Measurements from ENCODE around the gene ZNF687. TPM values are rescaled to one million over a fixed set of nuclear protein-coding genes. Genes with fewer than 3 reads are reported as not detected.

Gene ZNF687
- total RNA-seq, 2 experiments from 2014 or later: 35.5 to 37.0 TPM

- no peaks in the 10 kb centered on the region for H3K9me3 Mint-ChIP-seq
- peaks cover 18% of the 10 kb centered on the region for H3K4me1 Mint-ChIP-seq
- no peak overlapping the region for H3K4me3 Mint-ChIP-seq
- H3K27me3 Mint-ChIP-seq: no peaks in the 10 kb centered on the region
- POLR2A ChIA-PET: no interaction called here
- no peak overlapping the region for H3K27ac Mint-ChIP-seq
- ATAC-seq (ENCODE audit: low read depth) (no peak), DNase-seq (no peak)
- peaks cover 4% of the 10 kb centered on the region for H3K36me3 Mint-ChIP-seq
Observed at GRCh38 chr1:151287341-151287699, 5.2 kb downstream of the ZNF687 start.

- H3K4me3 Mint-ChIP-seq: no peak overlapping the region
- no peaks in the 10 kb centered on the region for H3K9me3 Mint-ChIP-seq
- H3K27ac Mint-ChIP-seq: no peak overlapping the region
- POLR2A ChIA-PET: no interaction called here
- DNase-seq (no peak), ATAC-seq (ENCODE audit: low read depth) (no peak)
- H3K27me3 Mint-ChIP-seq: no peaks in the 10 kb centered on the region
- H3K4me1 Mint-ChIP-seq: peaks cover 18% of the 10 kb centered on the region
- peaks cover 6% of the 10 kb centered on the region for H3K36me3 Mint-ChIP-seq
Observed at GRCh38 chr1:151287767-151288500, 5.8 kb downstream of the ZNF687 start.

DNA sequence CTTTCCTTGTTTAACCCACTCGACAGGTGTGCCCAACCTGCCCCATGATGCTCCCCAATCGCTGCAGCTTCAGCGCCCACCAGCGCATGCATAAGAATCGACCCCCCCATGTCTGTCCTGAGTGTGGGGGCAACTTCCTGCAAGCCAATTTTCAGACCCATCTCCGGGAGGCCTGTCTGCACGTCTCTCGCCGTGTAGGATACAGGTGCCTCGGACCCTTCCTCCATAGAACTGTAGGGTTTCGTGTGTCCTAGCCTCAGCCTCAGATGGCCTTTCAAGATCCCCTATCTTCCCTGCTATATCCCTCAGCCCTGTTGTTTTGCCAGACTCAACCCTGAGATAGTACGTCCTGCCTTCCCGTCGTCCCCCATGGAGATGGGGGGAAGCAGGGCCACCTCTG is 6.4 kb downstream of the ZNF687 start:
- Mint-ChIP-seq H3K4me1 (peaks cover 13% of the 10 kb centered on the region), H3K4me3 (no peak overlapping the region), H3K36me3 (peaks cover 6% of the 10 kb centered on the region), H3K27ac (peak overlapping the region; percentile 2), H3K9me3 (no peaks in the 10 kb centered on the region), H3K27me3 (no peaks in the 10 kb centered on the region)
- no peak for DNase-seq
- POLR2A ChIA-PET: no interaction called here
- no peak for ATAC-seq (ENCODE audit: low read depth)

GRCh38 chr1:151289080-151289935 is 7.2 kb downstream of the ZNF687 start:
- Mint-ChIP-seq H3K27ac (peak overlapping the region; percentile 42), H3K4me1 (peaks cover 5% of the 10 kb centered on the region), H3K36me3 (peaks cover 11% of the 10 kb centered on the region), H3K4me3 (no peak overlapping the region), H3K9me3 (no peaks in the 10 kb centered on the region), H3K27me3 (no peaks in the 10 kb centered on the region)
- no peak for ATAC-seq (ENCODE audit: low read depth)
- POLR2A ChIA-PET: interaction anchor here (0.6 kb wide), 1 partner anchor 620 kb away, joined by 3 read pairs; no protein-coding TSS in a partner anchor
- DNase-seq: no peak

- Mint-ChIP-seq H3K27ac (no peak overlapping the region), H3K36me3 (peaks cover 11% of the 10 kb centered on the region), H3K4me3 (no peak overlapping the region), H3K27me3 (no peaks in the 10 kb centered on the region), H3K4me1 (peaks cover 2% of the 10 kb centered on the region), H3K9me3 (no peaks in the 10 kb centered on the region)
- no peak for DNase-seq
- POLR2A ChIA-PET: interaction anchor here (0.6 kb wide), 1 partner anchor 619 kb away, joined by 3 read pairs; no protein-coding TSS in a partner anchor
- no peak for ATAC-seq (ENCODE audit: low read depth)
Observed at GRCh38 chr1:151289991-151290708, 8.1 kb downstream of the ZNF687 start.

- POLR2A ChIA-PET: no interaction called here
- Mint-ChIP-seq H3K27me3 (no peaks in the 10 kb centered on the region), H3K9me3 (no peaks in the 10 kb centered on the region), H3K36me3 (peaks cover 12% of the 10 kb centered on the region), H3K27ac (no peak overlapping the region), H3K4me1 (peaks cover 2% of the 10 kb centered on the region), H3K4me3 (no peak overlapping the region)
- no peak for DNase-seq
- ATAC-seq (ENCODE audit: low read depth): no peak
Observed at GRCh38 chr1:151290709-151291303, 8.7 kb downstream of the ZNF687 start.

GRCh38 chr1:151292207-151293030 is 10.3 kb downstream of the ZNF687 start:
- ATAC-seq (ENCODE audit: low read depth) (no peak), DNase-seq (no peak)
- Mint-ChIP-seq H3K27ac (peak overlapping the region; percentile 43), H3K27me3 (no peaks in the 10 kb centered on the region), H3K4me1 (peaks cover 2% of the 10 kb centered on the region), H3K4me3 (no peak overlapping the region), H3K9me3 (no peaks in the 10 kb centered on the region), H3K36me3 (peaks cover 10% of the 10 kb centered on the region)
- POLR2A ChIA-PET: interaction anchor here (0.8 to 5.0 kb wide), 4 partner anchors 8 to 106 kb away, joined by 3 to 22 read pairs (median 4); partner anchors contain the start of gene ZNF687

GRCh38 chr1:151293093-151293492 is 11.0 kb downstream of the ZNF687 start:
- peak; percentile 11 for ATAC-seq (ENCODE audit: low read depth)
- H3K27me3 Mint-ChIP-seq: no peaks in the 10 kb centered on the region
- no peaks in the 10 kb centered on the region for H3K9me3 Mint-ChIP-seq
- POLR2A ChIA-PET: interaction anchor here (1.8 to 5.0 kb wide), 3 partner anchors 9 to 46 kb away, joined by 4 to 22 read pairs (median 6); no protein-coding TSS in a partner anchor
- DNase-seq: no peak
- peaks cover 2% of the 10 kb centered on the region for H3K4me1 Mint-ChIP-seq
- H3K4me3 Mint-ChIP-seq: no peak overlapping the region
- H3K27ac Mint-ChIP-seq: peak overlapping the region; percentile 60
- H3K36me3 Mint-ChIP-seq: peaks cover 12% of the 10 kb centered on the region

- peak overlapping the region; percentile 27 for H3K27ac Mint-ChIP-seq
- DNase-seq: no peak
- no peak for ATAC-seq (ENCODE audit: low read depth)
- H3K4me1 Mint-ChIP-seq: peaks cover 2% of the 10 kb centered on the region
- H3K4me3 Mint-ChIP-seq: no peak overlapping the region
- H3K27me3 Mint-ChIP-seq: no peaks in the 10 kb centered on the region
- POLR2A ChIA-PET: interaction anchor here (0.5 to 5.0 kb wide), 3 partner anchors 11 to 139 kb away, joined by 6 to 22 read pairs (median 6); no protein-coding TSS in a partner anchor
- H3K9me3 Mint-ChIP-seq: no peaks in the 10 kb centered on the region
- peaks cover 15% of the 10 kb centered on the region for H3K36me3 Mint-ChIP-seq
Observed at GRCh38 chr1:151294742-151295462, 12.8 kb downstream of the ZNF687 start.

DNA sequence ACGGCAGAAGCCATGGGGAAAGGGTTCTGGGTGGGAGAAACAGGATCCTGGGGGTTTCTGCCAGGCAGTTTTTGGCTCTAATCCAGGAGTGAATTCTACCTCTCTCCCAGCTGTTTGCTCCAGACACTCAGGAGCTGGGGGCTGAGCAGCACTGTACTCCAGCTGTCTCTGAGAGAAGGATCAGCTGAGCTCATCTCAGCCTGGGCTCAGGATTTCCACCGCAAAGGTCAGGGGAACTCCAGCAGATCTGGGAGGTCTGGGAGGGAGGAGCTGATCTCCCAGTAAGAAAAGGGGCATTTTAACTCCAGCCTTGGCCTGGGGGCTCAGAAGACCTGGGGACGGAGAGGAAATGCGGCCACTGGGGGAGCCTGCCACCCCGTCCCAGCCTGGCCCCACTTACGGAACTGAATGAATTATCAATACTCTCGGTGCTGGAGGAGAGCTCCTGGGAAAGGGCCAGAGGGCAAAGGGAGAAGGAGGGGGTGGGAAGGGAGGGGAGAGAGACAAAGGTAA is 27.8 kb downstream of the ZNF687 start:
- Mint-ChIP-seq H3K36me3 (peaks cover 29% of the 10 kb centered on the region), H3K27me3 (no peaks in the 10 kb centered on the region), H3K4me3 (no peak overlapping the region), H3K4me1 (peaks cover 19% of the 10 kb centered on the region), H3K27ac (no peak overlapping the region), H3K9me3 (no peaks in the 10 kb centered on the region)
- ATAC-seq (ENCODE audit: low read depth) (no peak), DNase-seq (no peak)
- POLR2A ChIA-PET: interaction anchor here (0.5 to 2.2 kb wide), 3 partner anchors 13 to 17 kb away, joined by 3 to 9 read pairs (median 3); partner anchors contain the start of gene PI4KB

DNA sequence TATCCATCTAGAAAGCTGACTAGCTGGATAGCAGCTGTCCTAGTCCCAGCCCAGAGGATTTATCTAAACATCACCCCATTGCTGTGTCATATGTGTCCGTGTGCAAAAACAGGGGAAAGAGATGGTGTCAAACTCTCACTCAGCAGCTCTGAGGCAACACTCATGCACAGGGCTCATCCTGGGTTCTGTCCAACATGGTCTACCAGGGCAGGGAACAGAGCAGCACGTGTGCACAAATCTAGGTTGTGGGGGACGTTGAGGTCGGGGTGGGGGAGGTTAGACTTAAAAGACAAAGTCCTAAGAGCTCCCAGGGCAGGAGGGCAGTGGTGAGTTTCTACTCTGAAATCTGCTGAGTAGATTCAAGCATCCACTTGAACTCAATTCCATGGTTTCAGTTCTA is 28.9 kb downstream of the ZNF687 start:
- POLR2A ChIA-PET: interaction anchor here (0.5 to 2.2 kb wide), 2 partner anchors 16 to 53 kb away, joined by 4 to 9 read pairs; partner anchors contain the start of gene PI4KB
- H3K36me3 Mint-ChIP-seq: peaks cover 26% of the 10 kb centered on the region
- no peak overlapping the region for H3K27ac Mint-ChIP-seq
- H3K9me3 Mint-ChIP-seq: no peaks in the 10 kb centered on the region
- DNase-seq (no peak), ATAC-seq (ENCODE audit: low read depth) (no peak)
- no peaks in the 10 kb centered on the region for H3K27me3 Mint-ChIP-seq
- H3K4me3 Mint-ChIP-seq: no peak overlapping the region
- peaks cover 19% of the 10 kb centered on the region for H3K4me1 Mint-ChIP-seq
